Right forelimb (tissue), 1 donor: ENCODE measurements around the gene PNLIPRP2.

ENCODE experiments used
- DNase-seq: peaks from one replicate; pipeline ENCODE4 v3.0.0-alpha.2; 2018

The PNLIPRP2 gene

DNA sequence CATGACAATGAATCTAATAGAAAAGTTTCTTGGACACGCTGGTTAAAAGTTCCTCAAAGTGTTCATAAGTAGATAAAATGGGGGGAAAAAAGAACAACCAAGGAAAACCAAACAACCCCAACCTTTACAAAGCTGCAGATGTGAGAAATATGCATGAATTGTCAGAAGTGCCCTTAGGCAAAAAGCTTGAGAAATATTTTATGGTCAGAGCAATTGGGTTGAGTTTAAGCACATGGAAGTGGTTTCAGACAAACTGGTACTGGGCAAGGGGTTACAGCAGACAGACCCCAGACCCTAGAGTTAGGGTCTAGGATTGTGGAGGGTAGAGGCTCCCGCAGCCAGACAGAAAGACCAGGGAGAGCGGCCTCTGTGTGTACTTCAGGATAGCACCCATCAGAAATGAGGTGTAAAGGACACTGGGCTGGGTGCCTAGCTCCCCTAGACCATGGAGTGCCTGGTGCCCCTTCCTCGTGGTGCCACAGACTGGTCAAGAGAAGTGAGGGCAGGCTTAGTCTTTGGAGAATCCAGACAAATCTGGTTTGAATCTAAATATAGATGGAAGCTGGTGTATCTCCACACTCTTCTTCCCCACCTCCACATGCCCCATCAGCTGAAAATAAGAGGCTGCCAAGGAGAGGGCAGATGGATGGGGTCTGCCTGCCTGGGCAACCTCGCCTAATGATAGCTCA is 37.3 kb downstream of the PNLIPRP2 start:
- DNase-seq = no peak

DNA sequence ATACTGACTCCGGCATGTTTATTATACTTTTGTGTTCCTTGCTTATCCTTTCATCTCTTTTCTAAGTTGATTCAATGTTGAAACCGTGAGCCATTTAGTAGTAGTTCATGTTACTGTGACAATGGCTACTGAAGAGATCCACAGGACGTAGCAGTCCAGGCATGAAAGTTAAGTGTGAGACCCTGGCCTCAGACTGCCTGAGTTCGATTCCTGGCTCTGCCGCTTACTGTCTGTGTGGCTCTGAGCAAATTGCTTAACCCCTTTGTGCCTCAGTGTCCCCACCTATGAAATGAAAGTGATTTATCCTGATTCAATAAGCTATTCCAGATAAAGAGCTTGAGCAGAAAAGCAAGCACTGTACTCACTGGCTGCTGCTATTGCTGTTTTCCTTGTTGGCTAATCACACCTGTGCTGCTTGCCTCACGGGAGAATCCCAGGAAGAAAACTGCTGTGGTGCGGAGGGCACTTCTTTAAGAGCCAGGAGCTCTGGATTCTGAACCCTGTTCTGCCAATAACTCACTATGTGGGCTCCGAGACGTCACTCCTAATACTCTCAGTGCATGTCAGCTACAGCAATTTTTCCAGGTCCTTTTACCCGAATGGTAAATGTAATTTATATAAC is 38.4 kb downstream of the PNLIPRP2 start:
- no peak for DNase-seq

DNA sequence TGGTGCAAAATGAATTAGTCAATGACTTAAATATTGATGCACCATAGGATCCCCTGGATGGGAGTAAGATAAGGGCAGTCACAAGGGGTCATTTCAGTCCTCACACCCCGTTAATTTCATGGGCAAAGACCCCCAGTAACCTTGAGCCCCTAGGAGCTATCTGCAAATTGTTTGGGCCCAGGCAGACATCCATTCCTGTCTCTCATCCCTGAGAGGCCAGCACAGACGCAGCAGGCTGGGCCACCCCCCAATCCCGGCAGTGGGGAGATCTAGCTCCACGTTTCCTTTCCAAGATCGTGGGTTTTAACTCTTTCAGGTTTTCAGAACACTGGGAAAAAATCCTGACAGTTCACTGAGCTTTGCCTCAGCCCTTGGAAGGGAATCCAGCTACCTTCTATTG is 40.1 kb downstream of the PNLIPRP2 start:
- no peak for DNase-seq

DNA sequence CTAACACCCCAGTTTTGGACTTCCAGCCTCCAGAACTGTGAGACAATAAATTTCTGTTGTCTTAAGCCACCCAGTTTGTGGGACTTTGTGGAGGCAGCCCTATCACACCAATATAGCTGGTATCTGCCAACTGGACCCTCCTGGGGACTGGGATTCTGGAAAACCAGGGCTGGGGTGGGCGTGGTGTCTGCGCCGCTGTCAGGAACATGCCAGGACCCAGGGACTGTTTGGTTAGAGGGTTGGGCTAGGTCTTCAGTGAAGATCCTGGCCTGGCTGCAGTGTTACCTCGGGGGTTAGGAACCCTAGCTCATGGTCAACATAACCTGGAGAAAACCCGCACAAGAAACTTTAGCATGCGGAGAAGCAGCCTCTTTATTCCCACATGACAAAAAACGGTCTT is 42.6 kb downstream of the PNLIPRP2 start:
- DNase-seq = no peak

- DNase-seq = no peak
Observed at GRCh38 chr10:116664631-116665030, 43.9 kb downstream of the PNLIPRP2 start.

DNA sequence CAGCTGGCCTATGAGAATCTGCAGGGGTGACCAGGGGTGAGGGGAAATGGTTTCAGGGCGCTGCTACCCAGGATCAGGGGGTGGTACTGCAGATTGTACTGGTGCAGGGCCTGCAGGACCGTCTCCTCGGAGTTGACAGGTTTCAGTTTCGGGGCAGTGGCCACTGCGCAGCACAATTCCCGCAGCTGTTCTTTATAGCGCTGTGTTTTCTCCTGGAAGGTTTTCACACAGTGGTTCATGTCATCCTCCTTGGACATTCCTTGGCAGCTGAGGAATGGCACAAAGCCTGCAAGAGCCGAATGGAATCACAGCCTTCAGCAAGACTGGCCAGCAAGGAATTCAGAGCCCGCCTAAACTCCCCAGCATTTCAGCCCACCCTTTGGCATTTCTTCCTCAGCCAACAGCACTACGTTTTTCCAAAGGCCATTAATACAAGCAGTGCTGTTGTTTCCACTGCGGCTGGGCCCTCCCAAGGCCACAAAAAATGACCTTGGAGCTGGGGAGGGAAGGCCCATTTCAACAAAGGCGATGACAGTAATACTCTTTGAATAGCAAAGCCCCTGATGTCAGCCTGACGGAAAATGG is 44.9 kb downstream of the PNLIPRP2 start:
- DNase-seq = peak; percentile 77

DNA sequence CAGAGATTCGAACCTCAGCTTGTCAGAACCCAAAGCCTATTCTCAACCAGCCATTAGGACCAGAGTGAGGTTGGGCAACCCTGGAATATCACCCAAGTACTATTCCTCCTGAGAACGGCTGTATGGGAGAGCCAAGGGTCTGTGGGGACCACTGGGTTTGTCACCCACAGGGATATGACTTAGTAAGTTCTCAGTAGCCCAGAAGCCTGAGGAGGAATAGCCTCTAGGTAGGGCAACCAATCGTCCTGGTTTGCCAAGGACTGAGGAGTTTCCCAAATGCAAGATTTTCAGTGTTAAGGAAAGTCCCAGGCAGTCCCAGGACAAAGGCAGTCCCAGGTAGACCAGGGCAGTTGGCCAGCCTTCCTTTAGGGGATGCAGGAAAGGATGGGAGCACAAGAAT is 46.7 kb downstream of the PNLIPRP2 start:
- DNase-seq = no peak

GRCh38 chr10:116668018-116668417 is 47.3 kb downstream of the PNLIPRP2 start:
- DNase-seq = no peak

DNA sequence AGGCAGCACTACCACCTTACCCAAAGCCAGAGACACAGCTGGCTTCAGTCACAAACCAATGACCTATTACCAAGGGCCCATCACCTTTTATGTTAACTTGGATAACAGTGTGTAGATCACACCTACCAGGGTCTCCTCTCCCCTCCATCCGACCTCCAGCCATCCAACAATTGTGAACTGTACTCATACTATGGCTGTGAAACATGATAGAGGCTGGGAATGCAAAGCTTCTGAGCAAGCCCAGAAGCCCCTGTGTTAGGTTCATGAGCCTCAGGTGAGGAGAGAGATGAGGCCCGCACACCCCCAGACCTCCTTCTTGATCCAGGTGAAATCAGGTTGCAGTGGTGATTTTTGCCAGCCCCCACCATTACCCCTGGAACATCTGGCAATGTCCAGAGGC is 47.7 kb downstream of the PNLIPRP2 start:
- no peak for DNase-seq

GRCh38 chr10:116669080-116669479 is 48.3 kb downstream of the PNLIPRP2 start:
- no peak for DNase-seq

DNA sequence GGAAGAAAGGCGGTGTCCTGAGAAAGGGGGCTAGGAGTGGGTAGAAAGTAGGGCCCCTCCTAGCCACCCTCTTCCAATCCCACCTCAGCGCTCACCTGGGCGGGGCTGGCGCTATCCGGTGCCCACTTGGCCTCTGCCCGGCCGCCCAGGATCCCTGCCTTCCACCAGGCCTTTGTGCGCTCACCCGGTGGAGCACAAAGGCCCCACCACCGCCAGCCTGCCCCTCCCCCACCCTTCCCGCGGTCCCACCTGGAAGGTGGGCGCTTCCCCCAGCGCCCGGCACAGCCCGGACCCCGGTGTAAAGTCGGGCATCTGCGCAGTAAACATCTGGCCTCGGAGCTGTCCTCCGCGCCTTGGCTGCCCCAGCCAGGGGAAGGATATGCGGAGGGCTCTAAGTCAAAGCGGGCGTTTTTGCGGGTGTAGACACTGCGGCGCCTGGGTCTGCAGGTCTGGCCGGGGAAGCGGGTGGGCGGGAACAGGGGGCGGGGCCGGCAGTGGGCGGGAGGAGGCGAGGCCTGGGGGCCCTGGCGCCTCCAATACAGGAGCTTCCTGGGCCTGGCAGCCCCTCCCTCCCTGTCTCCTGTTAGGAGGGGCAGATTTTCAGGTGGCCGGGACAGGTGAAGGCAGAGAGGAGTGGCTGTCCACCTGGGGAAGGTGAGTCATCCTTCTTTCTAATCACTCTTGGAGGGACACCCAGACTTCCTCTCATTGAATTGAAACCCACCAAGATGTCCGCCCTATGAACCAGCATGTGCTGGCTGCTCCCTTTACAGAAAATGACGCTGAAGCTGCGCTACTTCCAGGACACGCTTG is 49.3 kb downstream of the PNLIPRP2 start:
- peak; percentile 60 for DNase-seq

- no peak for DNase-seq
Observed at GRCh38 chr10:116670706-116671105, 50.0 kb downstream of the PNLIPRP2 start.

GRCh38 chr10:116671274-116671926 is 50.6 kb downstream of the PNLIPRP2 start:
- no peak for DNase-seq

DNA sequence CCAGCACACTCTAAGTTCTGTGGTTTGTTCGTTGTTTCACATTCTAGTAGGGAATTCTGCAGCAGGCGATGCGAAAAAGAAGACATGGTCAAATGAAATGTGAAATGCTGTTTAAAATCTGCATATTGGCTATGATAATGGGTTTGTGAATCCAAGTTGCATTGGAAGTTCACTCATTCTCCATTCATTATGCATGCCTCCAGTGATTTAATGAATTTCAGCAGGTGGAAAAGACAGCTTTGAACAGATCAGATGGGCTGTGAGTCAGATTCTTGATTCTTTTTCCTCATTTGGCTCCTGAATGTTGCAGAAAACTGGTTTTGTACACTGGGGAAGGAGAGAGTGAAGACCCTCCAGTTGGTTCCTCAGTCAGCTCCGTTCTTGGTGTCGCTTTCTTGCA is 52.1 kb downstream of the PNLIPRP2 start:
- no peak for DNase-seq

DNA sequence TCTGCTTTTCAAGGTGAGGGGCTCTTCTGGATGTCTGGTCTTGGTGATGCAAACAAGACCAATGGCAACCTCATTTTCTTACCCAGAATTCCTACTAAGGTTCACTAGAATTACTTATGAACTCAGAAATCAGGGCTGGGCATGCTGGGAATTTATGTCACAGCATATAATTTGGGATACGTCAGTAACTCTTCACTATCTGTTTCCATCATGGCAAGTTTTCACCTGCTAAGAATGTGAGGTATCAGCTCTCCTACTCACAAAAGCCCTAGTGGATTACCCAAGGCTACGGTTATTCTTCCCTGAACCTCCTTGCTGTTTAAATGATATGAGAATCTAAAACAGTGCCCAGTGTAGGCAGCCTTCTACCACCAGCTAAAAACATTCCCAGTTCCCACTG is 53.1 kb downstream of the PNLIPRP2 start:
- DNase-seq = no peak

GRCh38 chr10:116674901-116675423 is 54.2 kb downstream of the PNLIPRP2 start:
- no peak for DNase-seq

GRCh38 chr10:116676118-116676517 is 55.4 kb downstream of the PNLIPRP2 start:
- DNase-seq = peak; percentile 21

- no peak for DNase-seq
Observed at GRCh38 chr10:116676633-116677032, 55.9 kb downstream of the PNLIPRP2 start.

DNA sequence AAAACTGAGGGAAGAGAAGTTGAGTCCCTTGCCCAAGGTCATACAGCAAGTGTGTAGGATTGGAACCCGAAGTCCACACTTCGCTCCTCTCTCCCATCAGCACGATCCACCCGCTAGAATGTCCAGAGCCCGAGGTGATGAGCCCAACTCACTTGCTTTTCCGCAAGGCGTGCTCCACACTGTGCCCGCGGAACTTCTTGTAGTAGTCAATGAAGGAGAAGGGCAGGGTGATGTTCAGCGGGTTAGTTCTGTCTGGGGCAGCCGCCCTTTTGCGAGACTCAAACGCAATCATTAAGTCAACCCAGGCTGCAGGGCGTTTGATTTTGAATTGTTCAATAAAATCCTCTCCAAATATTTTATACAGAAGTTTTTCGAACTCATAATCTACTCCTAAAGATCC is 58.6 kb downstream of the PNLIPRP2 start:
- DNase-seq = no peak

DNA sequence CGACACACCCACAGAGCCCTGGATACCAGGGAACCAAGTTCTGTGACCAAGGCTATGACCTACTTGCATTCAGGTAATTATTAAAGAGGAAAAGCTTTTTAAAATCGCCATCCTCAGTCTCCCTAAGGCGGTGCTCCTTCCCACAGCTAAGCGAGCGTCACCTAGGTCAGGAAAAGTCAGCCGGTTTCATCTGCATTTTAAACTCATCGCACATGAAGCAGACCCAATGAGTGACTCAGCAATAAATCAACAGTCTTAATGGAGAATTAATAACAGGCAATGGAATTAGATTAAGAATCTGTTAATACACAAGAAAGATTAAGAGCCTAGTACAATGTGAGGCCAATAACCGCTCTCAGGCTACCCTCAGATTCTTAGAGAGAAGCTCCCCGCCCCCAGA is 62.4 kb downstream of the PNLIPRP2 start:
- DNase-seq = no peak

DNA sequence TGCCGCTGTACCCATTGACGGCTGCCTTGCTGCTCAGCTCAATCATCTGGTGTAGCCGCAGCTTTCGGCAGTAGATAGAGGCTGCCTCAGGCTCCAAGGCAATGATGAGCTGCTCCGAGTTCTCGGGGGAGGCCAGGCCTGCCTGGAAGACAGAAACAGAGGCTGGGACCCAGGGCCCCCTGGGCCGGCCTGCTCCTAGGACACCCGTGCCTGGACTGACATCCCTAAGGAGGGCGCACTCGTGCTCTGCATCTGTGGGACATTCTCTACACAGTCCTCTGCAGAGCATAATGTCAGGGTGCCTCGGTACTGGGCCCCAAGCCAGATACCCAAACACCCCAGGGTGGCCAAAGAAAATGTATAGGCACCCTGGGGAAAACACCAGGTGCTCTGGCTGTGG is 63.1 kb downstream of the PNLIPRP2 start:
- no peak for DNase-seq

- DNase-seq = no peak
Observed at GRCh38 chr10:116684781-116685180, 64.0 kb downstream of the PNLIPRP2 start.

DNA sequence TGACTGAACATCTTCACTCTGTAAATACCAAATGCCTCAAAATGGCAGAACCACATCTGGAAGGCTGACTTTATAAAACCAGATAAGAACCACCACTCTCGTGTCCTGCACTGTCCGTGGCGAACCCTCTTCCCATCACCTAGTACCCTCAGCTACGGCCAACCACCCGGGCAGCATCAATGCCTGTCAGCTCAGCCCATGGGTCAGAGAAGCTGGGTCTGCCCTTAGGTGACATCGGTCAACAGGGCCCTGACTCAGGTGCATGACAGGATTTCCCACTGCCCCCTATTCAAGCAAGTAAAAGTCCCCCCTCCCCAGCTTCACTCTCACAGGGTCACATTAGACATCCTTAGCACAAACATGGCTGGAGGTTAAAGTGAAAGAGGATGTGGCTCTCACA is 65.1 kb downstream of the PNLIPRP2 start:
- DNase-seq = no peak
